ENCODE data around the gene ZNF254.

DNA sequence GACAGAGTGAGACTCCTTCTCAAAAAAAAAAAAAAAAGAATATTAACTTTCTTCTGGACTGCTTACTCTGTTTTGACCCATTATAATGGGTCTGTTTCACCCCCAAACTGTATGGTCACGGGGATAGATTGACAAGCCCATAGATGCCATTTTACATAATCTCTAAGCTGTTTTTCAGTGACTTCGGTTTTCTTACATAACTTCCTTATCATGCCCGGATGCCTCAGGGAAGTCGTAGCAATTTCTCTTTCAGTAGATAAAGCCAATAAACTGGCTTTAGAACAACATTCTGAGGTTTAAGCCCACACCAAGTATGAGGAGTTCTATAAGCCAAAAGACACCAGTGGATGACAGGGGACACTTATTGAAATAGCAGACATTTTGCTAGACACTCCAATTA is 5.9 kb upstream of the ZNF254 start:
- TF ChIP-seq, protein P1, sequence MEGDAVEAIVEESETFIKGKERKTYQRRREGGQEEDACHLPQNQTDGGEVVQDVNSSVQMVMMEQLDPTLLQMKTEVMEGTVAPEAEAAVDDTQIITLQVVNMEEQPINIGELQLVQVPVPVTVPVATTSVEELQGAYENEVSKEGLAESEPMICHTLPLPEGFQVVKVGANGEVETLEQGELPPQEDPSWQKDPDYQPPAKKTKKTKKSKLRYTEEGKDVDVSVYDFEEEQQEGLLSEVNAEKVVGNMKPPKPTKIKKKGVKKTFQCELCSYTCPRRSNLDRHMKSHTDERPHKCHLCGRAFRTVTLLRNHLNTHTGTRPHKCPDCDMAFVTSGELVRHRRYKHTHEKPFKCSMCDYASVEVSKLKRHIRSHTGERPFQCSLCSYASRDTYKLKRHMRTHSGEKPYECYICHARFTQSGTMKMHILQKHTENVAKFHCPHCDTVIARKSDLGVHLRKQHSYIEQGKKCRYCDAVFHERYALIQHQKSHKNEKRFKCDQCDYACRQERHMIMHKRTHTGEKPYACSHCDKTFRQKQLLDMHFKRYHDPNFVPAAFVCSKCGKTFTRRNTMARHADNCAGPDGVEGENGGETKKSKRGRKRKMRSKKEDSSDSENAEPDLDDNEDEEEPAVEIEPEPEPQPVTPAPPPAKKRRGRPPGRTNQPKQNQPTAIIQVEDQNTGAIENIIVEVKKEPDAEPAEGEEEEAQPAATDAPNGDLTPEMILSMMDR (IDR thresholded peaks at IDR 0.05): no peak
- TF ChIP-seq POLR2A (IDR thresholded peaks at IDR 0.05): no peak
